NCI-H2171 treated with DMSO at 0.1 percent for 48 hours (cell line): ENCODE data around the gene STPG3.

Source experiments
- DNase-seq: peaks from one replicate; lab custom pipeline; 2025; lab: John Stamatoyannopoulos, UW

Gene STPG3

GRCh38 chr9:137280474-137281344, 29.6 kb downstream of the STPG3 start:
- DNase-seq = no peak

DNA sequence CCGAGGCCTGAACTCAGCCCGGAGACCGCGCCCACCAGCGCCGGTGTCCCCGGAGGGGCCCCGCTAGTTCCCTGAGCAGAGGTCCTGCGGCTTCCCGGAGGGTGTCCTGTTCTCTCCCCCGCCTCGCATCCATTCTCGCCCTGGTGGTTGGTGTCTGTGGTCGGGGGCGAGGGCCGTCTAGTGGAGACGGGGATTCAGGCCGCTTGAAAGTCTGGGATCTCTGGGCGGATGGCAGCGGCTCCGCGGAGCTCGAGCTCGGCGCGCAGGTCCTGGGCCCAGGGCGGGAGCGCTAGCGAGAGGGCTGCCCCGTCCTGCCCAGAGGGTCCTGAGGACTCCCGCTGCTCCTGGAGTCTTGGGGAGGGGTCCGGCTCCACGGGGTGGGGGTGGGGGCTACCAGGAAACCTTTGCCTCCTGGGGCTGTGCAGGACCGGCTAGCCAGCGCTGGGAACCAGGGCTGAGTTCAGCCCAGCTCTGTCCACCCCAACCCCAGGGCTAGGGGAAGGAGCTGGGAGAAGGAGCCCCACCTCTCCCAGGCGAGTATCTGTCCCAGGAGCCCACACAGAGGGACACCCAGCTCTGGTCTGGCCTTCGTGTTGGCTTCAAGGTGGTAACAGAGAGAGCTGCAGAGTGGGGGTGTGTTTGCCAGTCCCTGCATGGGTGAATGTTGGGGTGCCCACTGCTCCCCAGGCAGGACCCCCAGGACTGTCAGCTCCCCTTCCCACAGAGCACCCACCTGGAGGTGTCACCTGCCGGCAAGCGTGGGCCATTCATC, 30.4 kb downstream of the STPG3 start:
- no peak for DNase-seq

- DNase-seq = peak; percentile 39
These were observed 35.9 kb downstream of the STPG3 start for GRCh38 chr9:137286975-137287383.

DNA sequence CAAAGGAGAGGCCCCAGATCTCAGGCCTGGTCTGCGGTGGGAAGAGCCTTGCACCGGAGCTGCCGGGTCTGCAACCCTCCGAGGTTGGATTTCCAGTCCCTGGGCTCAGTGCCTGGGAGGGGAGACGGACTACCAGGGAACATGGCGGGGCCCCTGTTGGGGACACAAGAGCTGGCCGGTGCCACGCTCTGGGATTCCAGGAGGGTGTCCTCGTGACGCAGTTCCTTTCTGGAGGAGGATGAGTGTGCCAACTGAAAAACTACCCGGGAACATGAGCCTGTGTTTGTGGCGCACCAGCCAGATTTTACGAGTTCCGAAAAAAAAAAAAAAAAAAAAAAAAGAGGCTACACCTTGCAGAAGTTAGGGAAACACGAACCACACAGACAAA, 42.0 kb downstream of the STPG3 start:
- peak; percentile 50 for DNase-seq

GRCh38 chr9:137293482-137294090, 42.5 kb downstream of the STPG3 start:
- DNase-seq = no peak

DNA sequence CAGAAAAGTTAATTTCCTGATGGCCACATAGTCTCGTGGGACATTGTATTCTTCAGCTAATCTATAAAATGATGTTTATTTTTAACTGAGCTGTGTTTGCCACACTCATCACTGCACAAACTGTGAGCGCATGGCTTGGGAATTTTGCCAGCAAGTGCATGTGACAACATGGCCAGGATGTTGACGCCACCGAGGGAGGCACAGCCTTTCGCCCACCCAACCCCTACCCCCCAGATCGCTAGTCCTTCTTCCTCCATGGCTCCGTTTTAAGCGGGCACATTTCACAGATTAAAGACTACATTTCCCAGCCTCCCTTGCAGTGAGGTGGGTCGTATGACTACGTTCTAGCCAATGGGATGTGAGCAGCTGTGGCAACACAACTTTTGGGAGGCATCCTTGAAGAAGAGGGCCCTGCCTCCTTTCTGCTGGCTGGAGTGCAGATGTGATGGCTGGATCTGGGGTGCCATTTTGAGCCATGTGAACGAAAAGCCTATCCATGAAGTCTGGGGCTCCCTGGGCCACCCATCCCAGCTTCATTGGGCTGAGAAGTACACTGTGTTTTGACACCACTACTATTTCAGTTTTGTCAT, 43.1 kb downstream of the STPG3 start:
- peak; percentile 78 for DNase-seq

- DNase-seq = no peak
These were observed 43.7 kb downstream of the STPG3 start for GRCh38 chr9:137294681-137295237.

GRCh38 chr9:137295238-137295811, 44.2 kb downstream of the STPG3 start:
- no peak for DNase-seq

GRCh38 chr9:137295849-137296669, 45.0 kb downstream of the STPG3 start:
- no peak for DNase-seq

DNA sequence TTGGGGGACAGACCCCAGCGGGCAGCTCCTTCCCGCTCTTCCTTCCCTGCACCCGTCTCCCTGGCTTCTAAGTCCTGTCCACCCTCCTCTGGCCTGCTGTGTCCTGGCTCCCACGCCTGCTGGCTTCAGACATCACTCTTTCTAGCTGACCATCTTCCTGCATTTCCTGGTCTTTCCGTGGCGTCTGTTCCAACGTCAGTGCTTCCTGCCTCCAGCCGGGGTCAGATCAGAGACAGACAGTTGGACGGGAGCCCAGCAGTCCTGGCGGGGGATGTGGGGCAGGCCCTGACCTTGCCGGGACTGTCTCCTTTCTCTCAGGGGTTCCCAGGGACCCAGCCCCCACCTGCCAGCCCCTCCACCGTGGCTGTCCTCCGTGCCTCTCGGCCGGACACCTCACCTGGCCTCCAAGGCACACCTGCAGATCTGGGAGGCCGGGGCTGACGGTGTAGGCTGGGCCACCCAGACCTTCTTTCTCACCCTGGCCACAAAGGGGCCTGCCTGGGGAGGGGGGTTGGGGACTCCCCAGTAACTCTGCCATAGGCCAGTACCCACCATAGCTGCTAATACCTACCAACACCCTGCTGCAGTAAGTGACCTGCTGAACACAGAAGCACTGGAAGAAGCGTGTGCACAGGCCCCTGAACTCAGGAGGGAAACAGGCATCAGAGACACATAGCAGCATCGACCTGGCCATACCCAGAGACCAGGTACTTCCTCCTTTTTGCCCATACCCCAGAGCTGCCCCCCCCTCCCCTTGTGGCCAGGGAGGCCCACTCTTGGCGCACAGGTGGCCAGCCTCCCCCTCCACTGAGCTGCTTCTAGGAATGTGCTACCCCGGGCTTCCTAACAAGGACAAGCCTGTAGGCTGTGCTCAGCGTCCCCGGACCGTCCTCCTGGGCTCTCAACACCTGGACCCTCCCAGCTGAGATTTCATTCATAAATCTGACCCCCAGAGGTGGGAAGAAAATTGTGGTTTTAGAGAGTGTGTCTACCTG, 45.9 kb downstream of the STPG3 start:
- no peak for DNase-seq

GRCh38 chr9:137297966-137298365, 46.9 kb downstream of the STPG3 start:
- no peak for DNase-seq

DNA sequence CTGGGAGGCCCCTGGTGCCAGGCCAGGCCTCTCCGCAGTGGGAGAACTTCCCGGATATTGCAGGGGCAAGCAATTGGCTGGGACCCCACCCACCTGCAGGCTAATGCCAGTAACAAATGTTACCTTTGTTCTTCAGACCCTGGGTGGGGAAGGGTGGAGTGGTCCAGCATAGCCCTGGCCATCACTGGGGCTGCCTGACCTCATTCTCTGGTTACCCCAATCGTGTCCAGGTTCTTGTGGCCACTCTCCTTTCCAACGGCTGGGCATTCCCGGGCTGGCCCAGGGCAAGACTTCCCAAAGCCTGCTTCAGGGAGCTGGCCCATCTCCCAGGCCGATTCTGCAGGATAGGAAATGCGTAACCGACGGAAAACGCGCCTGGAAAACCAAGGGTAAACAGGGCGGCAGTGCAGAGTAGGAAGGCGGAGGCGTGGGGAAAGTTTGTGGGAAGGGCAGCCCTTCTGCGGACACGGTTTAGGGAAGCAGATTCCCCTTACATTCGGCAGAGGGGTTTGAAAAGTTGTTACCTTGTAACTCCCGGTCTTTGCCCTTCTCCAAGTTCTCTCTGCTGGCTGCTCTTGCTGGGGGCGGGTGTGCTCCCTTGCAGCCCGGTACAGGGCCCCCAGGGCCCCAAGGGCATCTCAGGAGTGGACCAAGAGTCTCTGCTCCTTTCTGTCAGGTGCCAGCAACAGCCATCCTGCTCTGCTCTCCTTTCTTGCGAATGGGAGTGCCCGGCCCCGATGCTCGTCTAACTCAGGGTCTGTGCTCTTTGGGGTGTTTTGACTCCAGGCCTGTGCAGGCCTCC, 47.5 kb downstream of the STPG3 start:
- no peak for DNase-seq

DNA sequence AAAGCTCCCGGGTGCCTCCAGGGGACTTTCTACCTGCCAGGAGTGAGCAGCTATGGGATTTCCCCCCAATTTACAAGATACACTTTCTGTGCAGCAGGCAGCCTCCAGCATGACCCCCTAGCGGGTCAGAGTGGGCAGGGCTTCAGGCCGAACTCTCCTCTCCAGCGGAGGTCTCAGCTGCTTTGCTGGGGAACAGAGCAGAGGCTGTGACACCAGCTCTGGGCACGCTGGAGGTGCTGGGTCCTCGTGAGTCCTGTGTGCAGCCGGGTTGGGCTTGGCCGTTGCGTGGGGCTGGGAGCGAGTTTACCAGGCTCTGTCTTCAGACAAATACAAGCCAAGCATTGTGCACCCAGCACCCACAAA, 48.1 kb downstream of the STPG3 start:
- no peak for DNase-seq

GRCh38 chr9:137299938-137300337, 48.9 kb downstream of the STPG3 start:
- DNase-seq = no peak

GRCh38 chr9:137300567-137301080, 49.5 kb downstream of the STPG3 start:
- DNase-seq = peak; percentile 55

DNA sequence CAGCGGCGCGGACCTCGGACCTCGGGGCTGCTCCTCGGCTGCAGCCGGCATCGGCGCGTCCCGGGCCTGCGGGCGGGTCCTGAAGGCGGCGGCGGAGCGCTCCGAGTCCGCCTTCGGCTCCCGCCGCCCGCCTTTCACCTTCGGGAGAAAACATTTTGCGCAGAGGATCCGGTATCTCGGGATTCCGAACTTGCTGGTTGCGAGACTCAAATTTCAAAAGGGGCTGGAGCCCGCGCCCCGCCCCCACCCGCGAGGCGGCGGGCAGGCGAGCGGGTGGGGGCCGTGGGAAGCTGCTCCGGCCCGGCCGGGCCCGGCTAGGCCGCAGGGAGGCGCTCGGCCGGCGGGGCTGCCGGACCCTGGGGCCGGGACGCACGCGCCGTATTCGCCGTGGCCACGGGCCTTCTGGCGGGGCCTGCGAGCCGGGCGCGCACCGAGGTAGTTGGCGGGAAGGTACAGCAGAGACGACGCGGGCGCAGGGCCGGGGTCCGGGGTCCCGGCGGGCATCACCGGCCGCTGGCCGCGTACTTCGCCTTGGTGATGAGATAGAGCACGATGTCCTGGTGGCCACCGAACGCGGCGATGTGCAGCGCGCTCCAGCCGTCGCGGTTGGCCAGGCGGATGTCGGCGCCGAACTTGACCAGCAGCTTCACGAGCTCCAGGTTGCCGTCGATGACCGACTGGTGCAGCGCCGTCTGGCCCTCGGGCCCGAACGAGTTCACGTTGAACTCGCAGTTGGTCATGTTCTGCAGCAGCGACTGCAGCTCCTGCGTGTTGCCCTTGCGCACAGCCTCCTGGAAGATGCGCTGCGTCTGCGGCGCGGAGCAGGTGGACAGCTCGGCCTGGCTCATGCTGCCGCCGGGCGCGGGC, 50.2 kb downstream of the STPG3 start:
- DNase-seq = peak; percentile 42

- DNase-seq = peak; percentile 88
These were observed 51.0 kb downstream of the STPG3 start, which contains the start of gene NRARP for GRCh38 chr9:137302118-137302448. NRARP (minus strand) TSS chr9:137302271; CDS start chr9:137301928, 343 bp downstream.
